C4-2B (cell line): ENCODE measurements around the gene P4HTM.

Experiments used
- H3K27ac ChIP-seq: fragments of 450-650 bp; 2 replicates; pipeline ENCODE4 v1.5.1; 2017
- CTCF ChIP-seq: fragments of 450-650 bp; conservative IDR thresholded peaks from 2 replicates; pipeline ENCODE4 v1.5.1; 2017; ENCODE audit warnings: mild to moderate bottlenecking
- ZFX ChIP-seq: fragments of 450-650 bp; IDR thresholded peaks from 2 replicates; pipeline ENCODE4 v1.6.1; 2017

P4HTM gene

GRCh38 chr3:49021213-49021812, 31.3 kb downstream of the P4HTM start:
- peak; percentile 92 for TF ChIP-seq ZFX
- no peak for TF ChIP-seq CTCF
- peak overlapping the region; percentile 98 for H3K27ac ChIP-seq

- peak within 1 kb of the TSS; percentile 98 for H3K27ac ChIP-seq
- TF ChIP-seq ZFX = peak; percentile 74
- TF ChIP-seq CTCF = peak; percentile 93
Observed at GRCh38 chr3:49021813-49022687, 32.0 kb downstream of the P4HTM start, which contains the start of gene NDUFAF3. Gene NDUFAF3, plus strand, starts transcription at chr3:49022121. Its CDS starts 24 bp downstream, at chr3:49022145.

GRCh38 chr3:49022688-49023171, 32.7 kb downstream of the P4HTM start:
- peak overlapping the region; percentile 98 for H3K27ac ChIP-seq
- no peak for TF ChIP-seq CTCF
- TF ChIP-seq ZFX = no peak

GRCh38 chr3:49023775-49024174, 33.7 kb downstream of the P4HTM start:
- no peak for TF ChIP-seq ZFX
- TF ChIP-seq CTCF = no peak
- H3K27ac ChIP-seq = peak overlapping the region; percentile 98; the same call in 1 of the 2 replicates

GRCh38 chr3:49024449-49024848, 34.4 kb downstream of the P4HTM start:
- H3K27ac ChIP-seq = no peak overlapping the region
- TF ChIP-seq ZFX = no peak
- no peak for TF ChIP-seq CTCF

GRCh38 chr3:49025005-49025792, 35.2 kb downstream of the P4HTM start:
- H3K27ac ChIP-seq = 0 out of 2 replicates have a peak overlapping the region, but pooled peaks have one; percentile 2
- TF ChIP-seq CTCF (no peak), ZFX (no peak)
